Hippocampal formation (tissue), 2 donors: Measurements from ENCODE around the gene CNOT9.

Experiments used
- DNase-seq, 2 donors: peaks; one replicate each; lab custom pipeline; 2025; lab: John Stamatoyannopoulos, UW

CNOT9 gene

DNA sequence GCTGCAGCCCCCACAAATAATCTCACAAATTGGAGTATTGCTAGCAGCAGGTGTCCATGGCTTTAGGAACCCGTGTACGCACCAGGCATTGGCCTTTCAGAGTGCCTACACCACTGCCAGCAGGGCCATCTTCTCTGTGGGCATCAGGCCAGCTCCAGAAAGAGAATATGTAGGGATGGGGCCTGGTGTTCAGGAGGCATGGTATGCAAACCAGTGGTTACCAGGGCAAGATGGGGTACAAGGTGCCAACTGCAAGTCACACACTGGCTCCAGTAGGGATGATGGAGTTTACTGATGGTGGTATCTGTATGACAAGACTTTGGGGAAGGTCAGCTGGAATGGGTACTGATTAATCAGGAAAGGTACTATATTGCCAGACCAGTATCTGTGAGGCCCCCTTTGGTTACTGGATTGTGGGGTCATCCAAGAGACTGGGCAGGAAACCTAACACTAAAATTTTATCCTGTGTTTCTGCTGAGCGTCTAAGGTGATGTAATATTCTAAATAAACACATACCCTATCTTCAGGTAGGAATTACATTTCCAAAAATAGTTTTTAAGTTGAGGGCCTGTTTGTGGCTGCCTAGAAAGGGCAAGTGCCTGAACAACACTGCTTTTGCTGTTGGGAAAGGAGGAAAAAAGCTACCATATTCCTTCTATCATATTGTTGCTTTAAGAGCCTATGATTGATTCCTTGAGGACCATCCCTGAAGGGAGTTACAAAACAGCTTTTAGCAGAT is 9.0 kb downstream of the CNOT9 start:
- no peak for DNase-seq

DNA sequence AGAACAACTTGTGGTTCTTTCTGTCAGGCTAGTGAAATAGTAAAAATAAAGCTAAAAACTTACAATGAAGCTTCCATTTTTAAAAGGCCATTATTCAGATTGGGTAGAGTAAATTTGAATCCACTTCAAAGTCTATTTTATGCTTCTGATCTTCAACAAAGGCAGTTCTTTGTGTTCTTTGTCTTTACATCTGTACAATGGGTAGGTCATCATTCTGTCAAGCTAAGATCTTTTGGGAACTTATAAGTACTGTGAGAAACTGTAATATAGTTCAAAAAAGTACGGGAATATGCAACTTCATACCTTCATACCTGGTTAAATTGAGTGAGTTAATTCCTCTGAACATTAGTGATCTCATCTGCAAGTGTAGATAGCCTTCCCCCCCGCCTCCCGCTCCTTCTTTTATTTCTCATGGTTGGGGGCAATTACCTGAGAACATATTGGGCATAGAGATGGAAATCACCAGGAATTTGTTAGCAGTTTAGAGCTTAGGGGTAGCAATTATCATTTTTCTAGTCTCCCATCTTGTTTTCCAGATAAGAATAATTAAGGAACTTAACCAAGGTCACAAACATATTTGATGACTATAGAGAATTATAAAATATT is 9.7 kb downstream of the CNOT9 start:
- DNase-seq, result no peak

DNA sequence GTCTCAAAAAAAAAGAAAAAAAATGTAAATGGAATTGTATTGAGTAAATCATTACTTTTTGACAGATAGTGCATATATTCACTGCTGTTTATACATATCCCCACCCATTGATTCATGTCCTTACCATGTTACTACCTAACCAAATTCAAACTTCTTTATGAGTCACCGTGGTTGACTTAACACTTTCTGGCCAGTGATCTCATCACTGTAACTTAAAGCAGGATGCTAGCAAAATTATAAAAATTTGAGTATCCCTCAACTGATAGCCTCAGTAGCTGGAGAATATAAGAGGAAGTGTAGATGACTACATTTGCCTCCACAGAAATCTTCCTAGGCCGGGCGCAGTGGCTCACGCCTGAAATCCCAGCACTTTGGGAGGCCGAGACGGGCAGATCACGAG is 13.4 kb downstream of the CNOT9 start:
- DNase-seq, result no peak

DNA sequence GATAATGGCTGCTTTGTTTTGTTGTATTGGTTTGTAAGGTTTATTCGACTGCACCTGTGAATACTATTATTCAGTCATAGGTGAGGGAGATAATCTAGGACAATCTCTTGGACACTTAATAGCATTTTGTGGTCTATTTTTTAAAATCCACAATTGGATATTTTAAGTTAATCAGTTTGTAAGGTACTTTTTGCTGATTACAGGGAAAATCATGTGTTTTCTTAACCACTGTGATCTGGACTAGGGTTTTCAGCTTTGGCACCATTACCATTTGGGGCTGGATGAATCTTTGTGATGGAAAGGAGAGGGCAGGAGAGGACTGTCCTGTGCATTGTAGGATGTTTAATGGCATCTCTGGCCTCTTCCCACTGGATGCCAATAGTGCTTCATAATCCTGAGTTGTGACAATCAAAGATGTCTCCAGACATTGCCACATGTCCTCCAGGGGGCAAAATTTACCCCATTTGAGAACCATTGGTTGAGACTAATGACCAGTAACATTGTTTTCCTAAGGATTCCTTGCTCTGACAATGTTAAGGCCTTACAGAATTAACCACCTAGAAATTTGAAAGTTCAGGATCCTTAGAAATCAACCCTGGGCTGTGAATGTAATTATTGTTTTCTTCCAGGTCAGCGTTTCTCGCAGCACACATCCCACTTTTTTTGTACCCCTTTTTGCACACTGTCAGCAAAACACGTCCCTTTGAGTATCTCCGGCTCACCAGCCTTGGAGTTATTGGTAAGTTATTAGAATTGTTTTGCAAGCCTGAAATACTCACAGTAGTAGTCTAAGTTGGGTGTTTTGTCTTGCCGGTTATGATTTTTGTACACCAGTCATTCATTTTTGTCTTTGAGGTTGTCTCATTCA is 15.6 kb downstream of the CNOT9 start:
- no peak for DNase-seq

DNA sequence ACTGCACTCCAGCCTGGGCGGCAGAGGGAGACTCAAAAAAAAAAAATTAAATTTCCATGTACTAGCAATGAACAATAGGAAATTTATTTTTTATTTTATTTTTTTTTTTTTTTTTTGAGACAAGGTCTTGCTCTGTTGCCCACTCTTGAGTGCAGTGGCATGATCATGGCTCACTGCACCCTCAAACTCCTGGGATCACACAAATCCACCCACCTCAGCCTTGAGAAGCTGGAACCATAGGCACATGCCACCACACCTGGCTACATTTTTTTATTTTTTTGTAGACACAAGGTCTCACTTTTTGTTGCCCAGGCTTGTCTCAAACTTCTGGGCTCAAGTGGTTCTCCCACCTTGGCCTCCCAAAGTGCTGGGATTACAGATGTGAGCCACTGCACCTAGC is 16.9 kb downstream of the CNOT9 start:
- DNase-seq, result no peak

DNA sequence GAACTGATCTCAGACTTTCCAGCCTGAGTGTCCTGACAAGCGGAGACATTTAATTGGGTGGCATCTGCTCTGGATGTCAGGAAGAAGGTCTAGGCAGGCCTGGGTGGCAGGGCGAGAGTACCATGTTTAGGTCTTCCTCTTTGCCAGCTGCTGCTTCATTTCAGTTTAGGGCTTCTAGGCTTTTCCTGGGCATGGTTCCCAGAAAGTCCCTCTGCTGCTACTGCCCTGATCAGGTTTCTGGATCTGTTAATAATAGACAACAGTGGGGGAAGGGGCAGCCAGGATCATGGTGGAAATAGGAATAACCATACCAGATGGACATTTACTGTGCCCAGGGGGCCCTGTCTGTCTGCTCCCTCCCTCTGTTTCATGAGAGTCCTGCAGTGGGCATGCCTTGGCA is 36.8 kb downstream of the CNOT9 start:
- DNase-seq, result no peak

DNA sequence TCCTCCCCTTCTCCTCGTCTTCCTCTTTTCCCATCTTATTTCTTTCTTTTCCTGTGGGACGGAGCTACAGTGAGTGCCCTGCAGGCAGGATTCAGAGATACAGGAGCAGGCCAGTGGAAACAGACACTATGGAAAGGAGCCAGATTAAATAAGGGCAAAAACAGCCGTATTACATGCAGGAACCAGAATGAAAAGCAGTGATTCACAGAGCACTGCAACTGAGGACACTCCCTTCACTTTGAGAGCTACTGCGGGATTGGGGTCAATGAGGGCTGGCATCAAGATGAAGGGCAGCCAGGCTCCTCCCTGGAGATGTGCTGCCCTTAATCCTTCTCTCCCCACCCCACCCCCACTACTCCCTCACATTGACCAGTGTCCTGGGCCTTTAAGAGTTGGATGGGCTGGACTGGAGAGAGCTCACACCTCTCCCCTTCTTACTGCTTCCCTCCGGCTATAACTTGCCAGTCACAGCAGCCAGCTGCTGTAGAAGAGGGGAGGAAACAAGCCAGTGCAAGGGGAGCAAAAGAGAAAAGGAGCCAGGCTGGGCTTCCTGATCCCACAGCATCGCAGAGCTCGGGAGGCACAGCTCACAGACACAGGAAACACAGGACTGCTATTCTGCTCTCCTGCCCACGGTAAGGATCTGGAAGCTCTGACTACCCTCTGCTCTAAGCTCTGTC is 38.9 kb downstream of the CNOT9 start, which contains the start of gene PLCD4:
TSS of gene PLCD4 (plus strand) at position 464 of the 680 bp plus-strand sequence. CDS start 7,841 bp downstream, outside the sequence.
- no peak for DNase-seq

DNA sequence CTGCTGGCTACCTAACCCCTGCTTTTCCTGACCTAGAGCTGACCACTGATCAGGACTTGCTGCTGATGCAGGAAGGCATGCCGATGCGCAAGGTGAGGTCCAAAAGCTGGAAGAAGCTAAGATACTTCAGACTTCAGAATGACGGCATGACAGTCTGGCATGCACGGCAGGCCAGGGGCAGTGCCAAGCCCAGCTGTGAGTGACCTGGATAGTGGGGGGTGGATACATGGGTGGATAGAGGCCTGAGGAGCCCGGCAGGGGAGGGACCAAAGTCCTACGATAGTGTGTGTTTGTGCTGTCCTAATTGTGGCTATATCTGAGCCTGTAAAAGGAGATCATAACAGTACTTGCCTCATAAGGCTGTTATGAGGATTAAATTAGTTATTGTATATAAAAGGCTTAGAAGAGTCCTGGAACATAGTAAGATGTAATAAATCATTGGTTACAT is 47.3 kb downstream of the CNOT9 start:
- no peak for DNase-seq

DNA sequence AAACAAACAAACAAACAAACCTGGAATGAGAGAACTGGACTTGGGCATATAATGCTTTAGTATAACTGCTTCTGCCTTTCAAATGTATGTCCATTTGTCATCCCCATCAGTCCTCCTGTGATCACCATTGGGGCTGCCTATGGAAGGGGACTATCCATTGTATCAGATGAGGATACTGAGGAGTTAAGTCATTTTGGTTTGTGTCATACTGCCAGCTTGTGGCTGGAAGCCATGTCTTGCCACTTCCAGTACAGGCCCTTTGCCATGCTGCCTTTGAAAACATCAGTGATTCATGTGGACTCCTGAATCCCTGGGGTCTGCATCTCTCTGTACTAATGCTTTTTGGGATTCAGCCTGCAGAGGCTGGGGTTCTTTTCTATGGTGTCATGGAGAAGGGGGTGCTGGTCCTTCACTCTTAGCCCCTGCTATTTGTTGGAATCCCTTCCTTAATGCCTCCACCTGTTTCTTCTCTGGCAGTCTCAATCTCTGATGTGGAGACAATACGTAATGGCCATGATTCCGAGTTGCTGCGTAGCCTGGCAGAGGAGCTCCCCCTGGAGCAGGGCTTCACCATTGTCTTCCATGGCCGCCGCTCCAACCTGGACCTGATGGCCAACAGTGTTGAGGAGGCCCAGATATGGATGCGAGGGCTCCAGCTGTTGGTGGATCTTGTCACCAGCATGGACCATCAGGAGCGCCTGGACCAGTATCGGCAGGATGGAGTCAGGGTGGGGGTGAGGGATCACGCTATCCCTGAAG is 49.6 kb downstream of the CNOT9 start:
- DNase-seq, result no peak

DNA sequence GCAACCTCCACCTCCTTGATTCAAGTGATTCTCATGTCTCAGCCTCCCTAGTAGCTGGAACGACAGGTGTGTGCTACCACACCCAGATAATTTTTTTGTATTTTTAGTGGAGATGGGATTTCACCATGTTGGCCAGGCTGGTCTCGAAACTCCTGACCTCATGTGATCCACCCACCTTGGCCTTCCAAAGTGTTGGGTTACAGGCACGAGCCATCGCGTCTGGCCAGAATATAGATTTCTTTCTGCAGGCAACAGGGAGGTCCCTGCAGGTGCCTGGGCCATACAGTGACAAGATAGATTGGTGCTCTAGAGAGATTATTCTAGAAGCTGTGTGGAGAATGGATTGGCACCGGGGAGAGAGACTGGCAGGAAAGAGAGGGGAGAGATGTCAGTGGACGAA is 52.4 kb downstream of the CNOT9 start:
- DNase-seq, result no peak

DNA sequence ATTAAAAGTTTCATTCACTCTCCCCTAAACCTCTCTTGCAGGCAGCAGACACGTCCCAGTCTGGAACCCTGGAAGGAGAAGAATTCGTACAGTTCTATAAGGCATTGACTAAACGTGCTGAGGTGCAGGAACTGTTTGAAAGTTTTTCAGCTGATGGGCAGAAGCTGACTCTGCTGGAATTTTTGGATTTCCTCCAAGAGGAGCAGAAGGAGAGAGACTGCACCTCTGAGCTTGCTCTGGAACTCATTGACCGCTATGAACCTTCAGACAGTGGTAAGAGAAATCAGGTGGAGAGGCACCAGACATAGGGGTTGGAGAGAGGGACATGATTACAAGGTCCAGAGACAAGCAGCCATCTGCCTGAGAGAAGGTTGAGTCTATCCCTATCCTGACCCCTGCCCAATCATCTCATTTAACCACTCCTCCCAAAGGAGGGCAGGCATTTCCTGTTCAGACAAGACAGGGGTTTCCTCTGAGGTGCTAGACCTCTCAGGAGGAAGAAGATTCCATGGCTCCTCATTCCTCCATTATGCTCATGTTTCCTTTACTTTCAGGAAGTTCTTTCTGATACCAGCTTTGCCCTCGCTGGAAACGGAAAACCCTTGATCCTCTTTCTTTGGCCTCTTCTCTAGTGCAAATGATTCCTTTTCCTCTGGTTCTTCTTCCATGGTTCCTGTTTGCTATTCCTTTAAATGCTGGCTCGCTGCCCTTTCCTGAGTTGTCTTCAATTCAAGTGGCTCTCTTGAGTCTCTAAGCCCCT is 54.1 kb downstream of the CNOT9 start:
- no peak for DNase-seq

DNA sequence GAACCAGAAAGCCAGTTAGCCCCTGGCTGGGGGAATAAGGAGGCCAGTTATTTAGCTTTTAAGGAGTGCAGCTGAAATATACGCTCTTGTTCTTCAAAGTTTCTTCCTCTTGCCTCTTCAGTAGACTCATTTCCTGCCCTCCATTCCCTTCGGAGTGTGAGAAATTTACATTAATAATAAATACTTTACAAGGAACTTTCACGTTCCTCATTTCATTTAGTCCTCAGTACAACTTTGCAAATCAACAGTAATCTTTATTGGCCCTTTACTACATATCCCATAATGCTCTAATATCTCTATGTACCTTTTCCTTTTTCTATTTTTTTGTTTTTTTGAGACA is 54.7 kb downstream of the CNOT9 start:
- no peak for DNase-seq

DNA sequence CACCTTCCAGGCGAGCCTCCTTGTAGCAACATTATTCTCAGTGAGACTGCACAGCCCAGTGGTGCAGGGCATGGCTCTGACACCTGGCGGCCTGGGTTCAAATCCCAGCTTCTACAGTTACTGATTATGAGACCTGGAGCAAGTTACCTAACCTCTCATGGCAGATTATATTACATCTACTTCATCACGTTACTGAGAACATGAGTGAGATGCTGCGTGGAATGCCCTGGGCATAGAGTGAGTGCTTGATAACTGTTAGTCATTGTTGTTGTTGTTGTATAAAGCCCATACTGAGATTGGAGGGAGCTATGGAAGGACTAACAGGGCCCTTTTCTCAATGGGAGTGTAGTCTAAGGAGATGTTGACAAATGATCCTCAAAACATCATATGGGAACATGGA is 57.7 kb downstream of the CNOT9 start:
- DNase-seq, result no peak

DNA sequence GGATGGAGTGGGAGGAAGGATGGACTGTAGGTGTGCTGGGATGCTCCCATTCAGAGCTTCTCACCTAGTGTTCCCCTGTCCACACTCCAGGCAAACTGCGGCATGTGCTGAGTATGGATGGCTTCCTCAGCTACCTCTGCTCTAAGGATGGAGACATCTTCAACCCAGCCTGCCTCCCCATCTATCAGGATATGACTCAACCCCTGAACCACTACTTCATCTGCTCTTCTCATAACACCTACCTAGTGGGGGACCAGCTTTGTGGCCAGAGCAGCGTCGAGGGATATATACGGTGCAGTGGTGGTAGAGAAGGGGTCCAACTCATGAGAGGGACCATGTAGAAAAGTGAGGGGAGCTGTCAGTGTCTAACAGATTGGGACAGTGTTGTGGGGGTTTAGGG is 59.3 kb downstream of the CNOT9 start:
- DNase-seq, result no peak

DNA sequence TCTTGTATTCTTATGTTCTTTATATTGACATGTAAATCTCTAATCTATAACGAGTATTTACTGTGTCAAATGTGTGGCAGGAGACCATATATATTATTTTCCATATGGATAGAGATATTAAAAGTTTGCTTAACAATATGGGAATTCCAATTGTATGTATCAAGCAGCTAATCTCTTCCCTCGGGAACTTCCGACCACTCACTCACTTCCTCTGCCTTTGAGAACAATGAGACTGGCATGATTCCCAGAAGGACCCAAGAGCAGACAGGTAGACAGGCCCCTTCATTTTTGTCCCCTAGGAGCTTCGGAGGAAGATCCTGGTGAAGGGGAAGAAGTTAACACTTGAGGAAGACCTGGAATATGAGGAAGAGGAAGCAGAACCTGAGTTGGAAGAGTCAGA is 63.2 kb downstream of the CNOT9 start:
- no peak for DNase-seq

DNA sequence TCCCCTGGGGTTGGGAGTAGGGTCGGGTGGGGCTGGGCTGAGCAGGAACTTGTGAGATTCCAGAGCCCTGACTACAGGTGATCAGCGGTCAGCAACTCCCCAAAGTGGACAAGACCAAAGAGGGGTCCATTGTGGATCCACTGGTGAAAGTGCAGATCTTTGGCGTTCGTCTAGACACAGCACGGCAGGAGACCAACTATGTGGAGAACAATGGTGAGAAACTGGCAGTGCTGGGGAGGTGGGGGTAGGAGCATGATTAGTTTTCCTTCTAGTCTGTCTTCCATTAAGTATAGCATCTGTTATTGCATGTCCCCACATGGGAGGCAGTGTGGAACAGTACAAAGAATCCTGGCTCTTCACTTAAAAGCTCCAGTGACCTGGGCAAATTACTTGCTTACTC is 67.1 kb downstream of the CNOT9 start:
- no peak for DNase-seq

DNA sequence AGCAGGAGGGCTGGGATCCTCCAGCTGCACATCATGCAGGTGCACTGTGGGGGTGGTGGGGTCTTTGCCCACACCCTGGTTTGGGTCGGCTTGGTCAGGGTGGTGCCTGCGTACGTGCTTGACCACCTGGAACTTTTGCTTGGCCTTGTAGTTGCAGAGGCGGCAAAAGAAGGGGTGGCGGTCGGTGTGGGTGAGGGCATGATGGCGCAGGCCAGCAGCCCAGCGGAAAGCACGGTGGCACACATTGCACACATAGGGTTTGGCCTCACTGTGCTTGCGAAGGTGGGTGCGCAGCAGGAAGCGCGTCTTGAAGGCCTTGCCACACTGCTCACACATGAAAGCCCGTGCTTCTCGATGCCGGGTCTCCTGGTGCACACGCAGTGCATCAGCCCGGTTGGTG is 69.7 kb downstream of the CNOT9 start:
- DNase-seq, result no peak

DNA sequence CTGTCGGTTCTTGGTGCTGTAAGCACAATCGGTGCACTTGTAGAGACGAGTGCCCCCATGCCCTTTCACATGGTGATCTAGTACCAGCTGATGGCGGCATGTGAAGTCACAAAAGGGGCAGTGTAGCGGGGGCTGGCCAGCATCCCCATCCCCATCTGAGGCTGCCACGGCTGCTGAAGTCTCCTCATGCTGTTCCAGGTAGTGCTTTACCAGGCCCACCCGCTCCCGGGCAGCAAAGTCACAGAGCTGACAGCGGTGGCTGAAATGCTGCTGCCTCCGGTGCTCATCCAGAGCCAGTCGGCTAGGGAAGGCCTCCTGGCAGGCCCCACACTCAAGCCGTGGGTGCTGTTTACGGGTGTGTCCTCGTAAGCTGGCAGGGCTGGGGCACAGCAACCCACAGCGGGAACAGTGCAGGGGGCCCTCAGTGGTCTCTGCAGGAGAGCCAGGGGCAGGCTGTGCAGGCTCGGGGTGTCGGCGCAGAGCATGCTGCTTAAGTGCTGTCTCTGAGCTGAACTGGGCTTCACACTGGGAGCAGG is 73.5 kb downstream of the CNOT9 start:
- no peak for DNase-seq

DNA sequence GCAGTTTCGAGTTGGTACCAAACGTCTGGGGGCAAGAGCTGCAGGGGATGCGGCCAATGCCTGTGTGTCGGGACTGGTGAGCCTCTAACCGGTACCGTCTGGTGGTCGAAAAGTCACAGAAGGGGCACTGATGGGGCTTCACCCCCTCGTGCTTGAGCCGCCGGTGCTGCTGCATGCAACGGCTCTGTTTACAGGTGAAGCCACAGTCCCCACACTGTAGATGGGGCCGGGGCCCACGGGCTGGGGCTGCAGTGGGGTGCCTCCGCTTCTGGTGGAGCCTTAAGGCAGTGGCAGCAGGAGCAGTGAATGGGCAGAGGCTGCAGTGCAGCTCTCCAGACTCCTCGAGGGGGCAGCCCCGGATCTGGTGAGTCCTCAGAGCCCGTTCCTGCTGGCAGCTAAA is 74.1 kb downstream of the CNOT9 start:
- DNase-seq, result no peak

DNA sequence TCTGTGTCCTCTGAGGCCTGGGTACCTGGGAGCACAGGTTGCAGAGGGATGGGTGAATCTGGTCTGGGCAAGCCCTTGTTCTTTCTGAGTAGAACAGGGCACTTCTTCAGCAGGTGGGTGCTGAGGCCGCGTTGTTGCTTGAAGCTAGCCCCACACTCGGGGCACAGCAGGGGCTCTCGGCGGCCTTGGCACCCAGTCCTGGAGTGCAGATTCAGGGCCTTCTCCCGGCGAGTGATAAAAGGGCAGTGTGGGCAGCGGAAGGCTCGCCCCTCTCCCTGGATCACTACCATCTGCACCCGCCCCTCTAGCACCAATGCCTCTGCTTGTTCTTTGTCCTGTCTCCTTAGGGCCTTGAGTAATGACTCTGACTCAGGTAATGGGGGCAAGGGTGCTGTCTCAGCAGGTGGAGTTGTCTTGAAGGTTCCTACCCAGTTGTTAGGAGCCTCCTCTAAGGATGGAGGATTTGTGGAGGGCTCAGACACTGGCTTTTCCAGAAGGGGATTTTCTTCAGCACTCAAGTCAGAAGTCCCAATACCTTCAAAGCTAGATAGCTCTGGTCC is 75.2 kb downstream of the CNOT9 start:
- no peak for DNase-seq
